B cell (primary cell): ENCODE data around the gene AMDHD2. TPM values are rescaled to one million over a fixed set of nuclear protein-coding genes. Genes with fewer than 3 reads are reported as not detected.

Source experiments
- ATAC-seq: fragments of 200-7000 bp; cut with Tn5 transposase; one replicate; pipeline ENCODE4 v1.10.0; 2021; ENCODE audit warnings: low read depth, mild to moderate bottlenecking, moderate number of reproducible peaks, moderate library complexity
- CTCF ChIA-PET: fragments of 350-600 bp; sonication (Branson Sonifier 250); formaldehyde crosslinking; loops from one replicate; lab custom pipeline; 2021; ENCODE audit warnings: antibody characterized with exemption, inconsistent platforms; lab: Charles Lee
- POLR2A ChIA-PET: fragments of 350-600 bp; sonication (Branson Sonifier 250); formaldehyde crosslinking; loops from one replicate; lab custom pipeline; 2021; ENCODE audit warnings: antibody characterized with exemption; lab: Charles Lee
- DNase-seq: peaks from one replicate; pipeline ENCODE4 v3.0.0; 2013
- H2AFZ ChIP-seq: 2 replicates; pipeline ENCODE4 v1.6.1; 2012; ENCODE audit warnings: mild to moderate bottlenecking, low read depth, low read length; ENCODE audit not compliant: insufficient read depth, poor library complexity, severe bottlenecking
- H3K27ac ChIP-seq, 2 donors: 1 replicate in 1 of 2; 2 replicates in 1 of 2; pipeline ENCODE4 v1.5.1; 2012 to 2013; ENCODE audit warnings: low read length in 2 of 2, mild to moderate bottlenecking in 2 of 2, moderate library complexity in 1 of 2
- H3K27me3 ChIP-seq, 4 experiments: fragments of 200-600 bp in 1 of 4; sonication (generic) in 1 of 4; replicated peaks in 1 of 4; 1 replicate in 2 of 4; 2 replicates in 2 of 4; pipeline versions ENCODE4 v1.6.1 to v1.7.0; 2013 to 2016; ENCODE audit warnings: low read length in 3 of 4, mild to moderate bottlenecking in 2 of 4, mixed read lengths in 1 of 4, moderate library complexity in 1 of 4; ENCODE audit not compliant: insufficient read depth in 4 of 4, control insufficient read depth in 3 of 4; ENCODE audit errors: control extremely low read depth in 1 of 4
- H3K36me3 ChIP-seq, 2 experiments: replicated peaks in 1 of 2; 1 replicate in 1 of 2; 2 replicates in 1 of 2; pipeline versions ENCODE4 v1.6.1 to v1.7.1; 2013; ENCODE audit warnings: low read length in 1 of 2; ENCODE audit not compliant: insufficient read depth in 2 of 2, control insufficient read depth in 1 of 2; ENCODE audit errors: control extremely low read depth in 1 of 2, extremely low read depth in 1 of 2
- H3K4me1 ChIP-seq, 2 donors: fragments of 200-600 bp in 1 of 2; sonication (generic) in 1 of 2; 1 replicate in 1 of 2; 2 replicates in 1 of 2; pipeline versions ENCODE4 v1.5.1 to v1.6.1; 2013 to 2017; ENCODE audit warnings: low read length in 2 of 2; ENCODE audit not compliant: control insufficient read depth in 2 of 2, insufficient read depth in 2 of 2
- H3K4me2 ChIP-seq: replicated peaks from 2 replicates; pipeline ENCODE3; 2012; ENCODE audit warnings: mild to moderate bottlenecking, low read depth, low read length; ENCODE audit not compliant: poor library complexity, severe bottlenecking
- H3K4me3 ChIP-seq, 5 experiments: fragments of 200-600 bp in 1 of 5; sonication (generic) in 1 of 5; 1 replicate in 3 of 5; 2 replicates in 2 of 5; pipeline versions ENCODE4 v1.5.1 to v1.7.0; 2011 to 2016; ENCODE audit warnings: low read length in 4 of 5, mild to moderate bottlenecking in 4 of 5, low read depth in 2 of 5, control low read depth in 1 of 5, moderate library complexity in 1 of 5; ENCODE audit not compliant: insufficient read depth in 1 of 5; ENCODE audit errors: control extremely low read depth in 1 of 5, extremely low read depth in 1 of 5
- H3K79me2 ChIP-seq: fragments of 200-600 bp; sonication (generic); one replicate; pipeline ENCODE4 v1.6.0; 2016; ENCODE audit warnings: low read length; ENCODE audit not compliant: control insufficient read depth, insufficient read depth
- H3K9ac ChIP-seq: fragments of 200-600 bp; sonication (generic); 2 replicates; pipeline ENCODE4 v1.6.1; 2017; ENCODE audit warnings: mild to moderate bottlenecking, low read length, moderate library complexity
- H3K9me3 ChIP-seq, 3 donors: one replicate each; pipeline versions ENCODE4 v1.6.1 to v1.7.1; 2013; ENCODE audit warnings: low read length in 2 of 3; ENCODE audit not compliant: control insufficient read depth in 2 of 3, insufficient read depth in 1 of 3; ENCODE audit errors: control extremely low read depth in 1 of 3
- H4K20me1 ChIP-seq: 2 replicates; pipeline ENCODE4 v1.6.0; 2012; ENCODE audit warnings: mild to moderate bottlenecking, low read length; ENCODE audit not compliant: insufficient read depth, control insufficient read depth, poor library complexity, severe bottlenecking
- H3K27ac Mint-ChIP-seq: one replicate; pipeline ENCODE4 v1.8.0; 2021; ENCODE audit warnings: mixed read lengths
- H3K27me3 Mint-ChIP-seq: one replicate; pipeline ENCODE4 v1.8.0; 2021; ENCODE audit warnings: mixed read lengths
- H3K4me1 Mint-ChIP-seq: one replicate; pipeline ENCODE4 v1.8.0; 2021; ENCODE audit warnings: mixed read lengths
- H3K4me3 Mint-ChIP-seq: one replicate; pipeline ENCODE4 v1.8.0; 2021; ENCODE audit warnings: mixed read lengths
- H3K9me3 Mint-ChIP-seq: one replicate; pipeline ENCODE4 v1.8.0; 2022; ENCODE audit warnings: mixed read lengths; ENCODE audit not compliant: insufficient read depth
- CTCF ChIP-seq: fragments of 200-600 bp; IDR thresholded peaks from one replicate; pipeline ENCODE4 v1.8.0; 2022; ENCODE audit warnings: antibody characterized with exemption, mild to moderate bottlenecking
- EZH2 ChIP-seq: IDR thresholded peaks from 2 replicates; pipeline ENCODE4 v1.6.1; 2012; ENCODE audit warnings: borderline replicate concordance, low read depth, mild to moderate bottlenecking, moderate library complexity, low read length; ENCODE audit not compliant: insufficient read depth, poor library complexity, severe bottlenecking
- WGBS: methylation state at CpG from one replicate; pipeline ENCODE4 v1.1.5; 2013; ENCODE audit warnings: missing lambda C conversion rate; ENCODE audit not compliant: insufficient coverage; 5-methylcytosine and 5-hydroxymethylcytosine counted together
- intact Hi-C: fragments of 100-400 bp; cut with micrococcal nuclease; formaldehyde crosslinking; loops from one replicate; pipeline ENCODE4 v1.10.0; 2022
- polyA plus RNA-seq: library from polyadenylated mRNA; depleted of rRNA; stranded (reverse); fragments of >200 nt; gene quantifications from 2 replicates; pipeline ENCODE4 v1.2.3, GENCODE V29; 2012
- total RNA-seq, 2 donors: library from RNA; stranded (reverse); fragments of 120-200 nt in 1 of 2; gene quantifications; 1 replicate in 1 of 2; 2 replicates in 1 of 2; pipeline versions ENCODE4 v1.2.3 to v1.2.4, GENCODE V29; 2013 to 2022

Gene AMDHD2
- total and polyA plus RNA-seq, 2 donors (not counting 1 experiment from before 2014, with no cell fraction given), result 133 to 209 TPM

GRCh38 chr16:2480948-2481347 lies 39.2 kb upstream of the AMDHD2 start:
- Mint-ChIP-seq H3K4me3 (no peak overlapping the region), H3K27ac (no peak overlapping the region), H3K9me3 (no peaks in the 10 kb centered on the region)

GRCh38 chr16:2481676-2482075 lies 38.5 kb upstream of the AMDHD2 start:
- Histone ChIP-seq H3K36me3 (no peaks in the 10 kb centered on the region), H3K27me3 (no peaks in the 10 kb centered on the region), H2AFZ (no peak overlapping the region), H3K4me1 (peaks cover 9 to 10% of the 10 kb centered on the region in 2 donors), H3K9ac (no peak overlapping the region), H3K79me2 (peaks cover 80% of the 10 kb centered on the region), H3K4me2 (no peak overlapping the region), H3K4me3 (no peak overlapping the region), H3K27ac (no peak overlapping the region), H3K9me3 (no peaks in the 10 kb centered on the region), H4K20me1 (peaks cover 17% of the 10 kb centered on the region)
- DNase-seq (no peak), ATAC-seq (no peak)
- Mint-ChIP-seq H3K27me3 (no peaks in the 10 kb centered on the region), H3K4me3 (no peak overlapping the region), H3K27ac (no peak overlapping the region), H3K9me3 (no peaks in the 10 kb centered on the region), H3K4me1 (peaks cover 9% of the 10 kb centered on the region)
- no peak for TF ChIP-seq CTCF
- no peak for TF ChIP-seq EZH2
- WGBS, result 98% methylated on average over 7 of the region's 7 CpGs
- intact Hi-C loops, result no loop called here
- ChIA-PET POLR2A (interaction anchor here (0.6 kb wide), 1 partner anchor 263 kb away, joined by 4 read pairs; no protein-coding TSS in a partner anchor), CTCF (no interaction called here)

More at GRCh38 chr16:2480948-2481347, 39.2 kb upstream of the AMDHD2 start:
- Histone ChIP-seq H3K27ac (no peak overlapping the region), H3K9ac (no peak overlapping the region), H3K4me2 (no peak overlapping the region), H3K79me2 (peaks cover 80% of the 10 kb centered on the region), H4K20me1 (peaks cover 17% of the 10 kb centered on the region), H3K4me1 (peaks cover 4 to 8% of the 10 kb centered on the region in 2 donors), H3K27me3 (no peaks in the 10 kb centered on the region), H2AFZ (no peak overlapping the region), H3K9me3 (no peaks in the 10 kb centered on the region), H3K4me3 (no peak overlapping the region), H3K36me3 (no peaks in the 10 kb centered on the region)
- POLR2A ChIA-PET, result interaction anchor here (0.6 kb wide), 1 partner anchor 776 kb away, joined by 5 read pairs; no protein-coding TSS in a partner anchor
- TF ChIP-seq EZH2 (no peak), CTCF (no peak)
- no peaks in the 10 kb centered on the region for H3K27me3 Mint-ChIP-seq
- DNase-seq (no peak), ATAC-seq (no peak)
- 97% methylated on average over 12 of the region's 12 CpGs for WGBS
- intact Hi-C loops, result no loop called here
- peaks cover 8% of the 10 kb centered on the region for H3K4me1 Mint-ChIP-seq
- CTCF ChIA-PET, result no interaction called here
